ENCODE data around the gene STARD3.

STARD3 gene

GRCh38 chr17:39604911-39605491 lies 31.9 kb upstream of the STARD3 start:
- Histone ChIP-seq H3K79me2 (no peaks in the 10 kb centered on the region), H3K9me3 (ENCODE audit: control insufficient read depth, low read length) (no peaks in the 10 kb centered on the region), H3K4me1 (no peaks in the 10 kb centered on the region), H2AFZ (no peak overlapping the region), H3K9ac (no peak overlapping the region), H3K4me2 (ENCODE audit: low read length) (no peak overlapping the region), H3K27me3 (ENCODE audit: control insufficient read depth, insufficient read depth, low read length) (peaks cover 30% of the 10 kb centered on the region), H3K36me3 (ENCODE audit: control insufficient read depth, insufficient read depth, low read length) (no peaks in the 10 kb centered on the region), H3K27ac (no peak overlapping the region), H3K4me3 (ENCODE audit: low read depth, low read length) (no peak overlapping the region)
- TF ChIP-seq, protein P1, sequence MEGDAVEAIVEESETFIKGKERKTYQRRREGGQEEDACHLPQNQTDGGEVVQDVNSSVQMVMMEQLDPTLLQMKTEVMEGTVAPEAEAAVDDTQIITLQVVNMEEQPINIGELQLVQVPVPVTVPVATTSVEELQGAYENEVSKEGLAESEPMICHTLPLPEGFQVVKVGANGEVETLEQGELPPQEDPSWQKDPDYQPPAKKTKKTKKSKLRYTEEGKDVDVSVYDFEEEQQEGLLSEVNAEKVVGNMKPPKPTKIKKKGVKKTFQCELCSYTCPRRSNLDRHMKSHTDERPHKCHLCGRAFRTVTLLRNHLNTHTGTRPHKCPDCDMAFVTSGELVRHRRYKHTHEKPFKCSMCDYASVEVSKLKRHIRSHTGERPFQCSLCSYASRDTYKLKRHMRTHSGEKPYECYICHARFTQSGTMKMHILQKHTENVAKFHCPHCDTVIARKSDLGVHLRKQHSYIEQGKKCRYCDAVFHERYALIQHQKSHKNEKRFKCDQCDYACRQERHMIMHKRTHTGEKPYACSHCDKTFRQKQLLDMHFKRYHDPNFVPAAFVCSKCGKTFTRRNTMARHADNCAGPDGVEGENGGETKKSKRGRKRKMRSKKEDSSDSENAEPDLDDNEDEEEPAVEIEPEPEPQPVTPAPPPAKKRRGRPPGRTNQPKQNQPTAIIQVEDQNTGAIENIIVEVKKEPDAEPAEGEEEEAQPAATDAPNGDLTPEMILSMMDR (IDR thresholded peaks at IDR 0.05): no peak

DNA sequence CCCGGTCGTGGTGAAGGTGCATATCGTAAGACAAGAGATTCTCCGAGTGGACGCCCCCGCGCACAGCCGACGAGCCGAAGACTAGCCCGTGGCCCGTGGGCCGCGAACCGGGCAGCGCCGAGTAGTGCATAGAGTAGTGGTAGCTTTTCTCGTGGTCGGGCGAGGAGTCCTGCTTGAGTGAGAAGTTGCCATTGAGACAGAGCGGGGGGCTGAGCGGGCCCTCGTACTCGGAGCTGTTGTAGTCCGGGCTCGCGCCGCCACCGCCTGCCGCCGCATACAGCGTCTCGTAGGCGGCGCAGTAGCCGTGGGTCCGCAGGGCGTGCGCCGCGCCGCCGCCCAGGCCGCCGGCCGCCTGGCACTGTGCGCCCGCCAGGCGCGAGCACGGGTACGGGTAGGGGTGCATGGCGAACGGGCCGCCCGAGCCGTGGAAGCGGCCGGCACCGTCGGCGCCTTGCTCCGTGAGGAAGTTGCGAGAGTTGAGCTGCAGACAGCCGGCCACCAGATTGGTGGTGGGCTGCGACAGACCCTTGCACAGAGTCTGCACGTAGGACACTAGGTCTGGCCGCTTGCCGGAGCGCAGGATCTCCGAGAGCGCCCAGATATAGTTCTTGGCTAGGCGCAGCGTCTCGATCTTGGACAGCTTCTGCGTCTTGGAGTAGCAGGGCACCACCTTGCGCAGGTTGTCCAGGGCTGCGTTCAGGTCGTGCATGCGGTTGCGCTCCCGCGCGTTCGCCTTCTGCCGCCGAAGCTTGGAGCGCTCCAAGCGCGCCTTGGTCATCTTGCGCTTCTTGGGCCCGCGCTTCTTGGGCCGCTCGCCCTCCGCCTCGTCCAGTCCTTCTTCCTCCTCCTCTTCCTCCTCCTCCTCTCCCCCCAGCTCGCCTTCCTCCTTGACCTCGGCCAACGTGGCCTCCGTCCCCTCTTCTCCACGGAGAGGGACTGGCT lies 31.2 kb upstream of the STARD3 start:
- TF ChIP-seq, protein P1 (IDR thresholded peaks at IDR 0.05): no peak
- H3K27ac ChIP-seq: no peak overlapping the region
- H3K79me2 ChIP-seq: no peaks in the 10 kb centered on the region
- no peaks in the 10 kb centered on the region for H3K36me3 ChIP-seq (ENCODE audit: control insufficient read depth, insufficient read depth, low read length)
- H3K4me3 ChIP-seq (ENCODE audit: low read depth, low read length): no peak overlapping the region
- H3K9ac ChIP-seq: no peak overlapping the region
- peak overlapping the region; percentile 25 for H2AFZ ChIP-seq
- H3K4me2 ChIP-seq (ENCODE audit: low read length): peak overlapping the region; percentile 42
- peaks cover 25% of the 10 kb centered on the region for H3K27me3 ChIP-seq (ENCODE audit: control insufficient read depth, insufficient read depth, low read length)
- H3K9me3 ChIP-seq (ENCODE audit: control insufficient read depth, low read length): no peaks in the 10 kb centered on the region
- H3K4me1 ChIP-seq: no peaks in the 10 kb centered on the region

GRCh38 chr17:39606434-39607056 lies 30.4 kb upstream of the STARD3 start:
- H3K9me3 ChIP-seq (ENCODE audit: control insufficient read depth, low read length): no peaks in the 10 kb centered on the region
- TF ChIP-seq, protein P1 (IDR thresholded peaks at IDR 0.05): no peak
- H3K36me3 ChIP-seq (ENCODE audit: control insufficient read depth, insufficient read depth, low read length): no peaks in the 10 kb centered on the region
- H3K79me2 ChIP-seq: no peaks in the 10 kb centered on the region
- H2AFZ ChIP-seq: peak overlapping the region; percentile 25
- H3K27ac ChIP-seq: no peak overlapping the region
- H3K4me3 ChIP-seq (ENCODE audit: low read depth, low read length): no peak overlapping the region
- peaks cover 25% of the 10 kb centered on the region for H3K27me3 ChIP-seq (ENCODE audit: control insufficient read depth, insufficient read depth, low read length)
- H3K4me1 ChIP-seq: no peaks in the 10 kb centered on the region
- peak overlapping the region; percentile 42 for H3K4me2 ChIP-seq (ENCODE audit: low read length)
- H3K9ac ChIP-seq: no peak overlapping the region

DNA sequence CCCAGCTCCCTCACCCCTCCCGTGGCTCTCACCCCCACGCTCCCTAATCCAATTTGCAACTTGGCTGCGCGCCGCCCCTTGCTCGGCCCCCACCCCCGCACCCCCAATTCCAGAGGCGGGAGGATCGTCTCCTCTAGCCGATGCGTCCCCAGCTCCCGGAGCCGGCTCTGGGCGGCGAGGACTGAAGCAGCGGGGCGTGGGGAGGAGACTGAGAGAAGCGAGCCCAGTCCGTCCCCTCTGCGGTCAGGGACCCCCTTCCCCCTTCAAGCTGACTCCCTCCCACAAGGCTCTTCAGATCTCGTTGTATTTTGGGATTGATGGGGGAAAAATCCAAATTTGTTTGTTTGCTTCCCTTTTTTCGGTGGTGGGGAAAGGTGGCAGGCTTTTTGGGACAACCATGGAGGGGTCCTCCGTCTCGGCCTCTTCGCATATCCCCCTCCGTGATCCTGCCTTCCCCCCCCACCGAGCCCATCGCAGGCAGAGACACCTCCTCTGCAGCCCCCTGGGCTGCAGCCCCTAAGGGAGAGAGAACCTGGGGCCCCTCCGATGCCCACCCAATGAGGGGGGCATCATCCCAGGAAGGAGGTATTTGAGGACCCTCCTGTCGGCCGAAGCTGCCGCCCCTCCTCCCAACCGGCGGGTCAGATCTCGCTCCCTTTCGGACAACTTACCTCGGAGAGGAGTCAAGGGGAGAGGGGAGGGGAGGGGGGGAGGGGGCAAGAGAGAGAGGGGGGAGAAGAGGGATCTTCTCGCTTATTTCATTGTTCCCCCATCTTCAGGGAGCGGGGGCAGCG lies 29.7 kb upstream of the STARD3 start:
- Histone ChIP-seq H3K4me2 (ENCODE audit: low read length) (no peak overlapping the region), H3K27me3 (ENCODE audit: control insufficient read depth, insufficient read depth, low read length) (peaks cover 23% of the 10 kb centered on the region), H3K36me3 (ENCODE audit: control insufficient read depth, insufficient read depth, low read length) (no peaks in the 10 kb centered on the region), H3K27ac (no peak overlapping the region), H3K9ac (no peak overlapping the region), H3K79me2 (no peaks in the 10 kb centered on the region), H3K4me1 (no peaks in the 10 kb centered on the region), H3K4me3 (ENCODE audit: low read depth, low read length) (no peak overlapping the region), H2AFZ (no peak overlapping the region), H3K9me3 (ENCODE audit: control insufficient read depth, low read length) (no peaks in the 10 kb centered on the region)
- TF ChIP-seq, protein P1 (IDR thresholded peaks at IDR 0.05): no peak
